Dedifferentiated amniotic fluid mesenchymal stem cell (primary cell): ENCODE data around the gene C6orf136.

Source experiments
- DNase-seq: peaks from one replicate; pipeline ENCODE4 v3.0.0-alpha.2; 2016; ENCODE audit errors: extremely low spot score

Gene C6orf136

DNA sequence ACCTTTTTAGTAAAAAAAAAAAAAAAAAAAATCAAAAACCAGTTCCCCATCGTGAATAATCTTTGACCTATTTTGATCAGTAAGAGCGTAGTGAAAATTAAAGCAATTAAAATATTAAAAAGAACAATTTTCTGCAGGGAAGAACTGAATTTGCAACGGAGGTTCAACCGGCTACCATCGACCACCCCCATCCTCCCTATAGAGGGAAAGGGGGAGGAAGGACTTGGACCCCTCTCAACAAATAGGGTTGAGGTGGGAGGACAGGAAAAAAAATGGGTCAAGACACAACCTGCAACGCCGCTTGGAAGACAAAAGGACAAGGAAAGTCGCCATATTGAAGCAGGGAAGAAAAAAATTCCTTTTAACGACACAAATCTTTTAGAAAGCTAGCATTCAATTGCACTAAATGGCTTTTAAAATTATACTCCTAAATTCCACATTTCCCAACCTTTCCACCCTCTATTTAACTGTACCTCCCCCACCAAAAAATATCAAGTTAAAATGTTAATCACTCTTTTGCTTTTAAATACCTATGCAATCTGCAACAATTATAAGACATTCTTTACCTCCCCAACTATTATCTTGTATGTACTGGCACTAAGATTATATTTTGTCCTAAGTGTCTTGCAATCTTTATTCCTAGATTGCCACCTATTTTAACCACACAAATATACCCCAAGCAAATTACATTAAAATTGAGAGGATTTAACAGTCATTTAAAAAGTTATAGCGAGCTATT, 31.5 kb upstream of the C6orf136 start:
- peak; percentile 40 for DNase-seq

- no peak for DNase-seq
Observed at GRCh38 chr6:30615958-30616810, 30.7 kb upstream of the C6orf136 start.

- peak; percentile 100 for DNase-seq
Observed at GRCh38 chr6:30616811-30617564, 29.9 kb upstream of the C6orf136 start, which contains the start of gene PPP1R10. TSS of gene PPP1R10 (minus strand) at chr6:30617243. CDS start at chr6:30609944, 7,299 bp downstream.

GRCh38 chr6:30617565-30618269, 29.2 kb upstream of the C6orf136 start, which contains the start of gene MRPS18B:
TSS of gene MRPS18B (plus strand) at chr6:30617840. CDS start at chr6:30617866, 26 bp downstream.
- DNase-seq = peak; percentile 98

- DNase-seq = no peak
Observed at GRCh38 chr6:30618270-30618797, 28.6 kb upstream of the C6orf136 start.

DNA sequence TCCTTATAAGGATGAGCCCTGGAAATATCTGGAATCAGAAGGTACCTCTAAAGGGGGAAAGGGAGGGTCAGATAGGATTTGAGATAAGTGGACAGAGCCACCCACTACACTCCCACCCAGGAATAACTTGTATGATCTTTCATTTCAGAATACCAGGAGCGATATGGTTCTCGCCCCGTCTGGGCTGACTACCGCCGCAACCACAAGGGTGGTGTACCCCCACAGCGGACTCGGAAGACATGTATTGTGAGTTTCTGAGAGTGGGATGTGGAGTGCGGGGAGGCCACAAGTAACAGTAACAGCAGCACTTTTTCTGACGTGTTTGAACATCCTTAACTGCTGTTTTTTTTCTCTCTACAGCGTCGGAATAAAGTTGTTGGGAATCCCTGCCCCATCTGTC, 27.4 kb upstream of the C6orf136 start:
- DNase-seq = no peak

DNA sequence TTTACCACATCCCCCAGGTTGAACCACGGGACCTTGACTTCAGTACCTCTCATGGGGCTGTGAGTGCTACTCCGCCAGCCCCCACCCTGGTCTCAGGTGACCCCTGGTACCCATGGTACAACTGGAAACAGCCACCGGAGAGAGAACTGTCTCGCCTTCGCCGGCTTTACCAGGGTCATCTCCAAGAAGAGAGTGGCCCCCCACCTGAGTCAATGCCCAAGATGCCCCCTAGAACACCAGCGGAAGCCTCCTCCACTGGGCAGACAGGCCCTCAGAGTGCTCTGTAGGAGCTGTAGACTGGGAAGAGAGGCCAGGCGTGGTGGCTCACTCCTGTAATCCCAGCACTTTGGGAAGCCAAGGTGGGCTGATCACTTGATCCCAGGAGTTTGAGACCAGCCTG, 21.4 kb upstream of the C6orf136 start:
- DNase-seq = no peak

GRCh38 chr6:30626484-30627366, 20.2 kb upstream of the C6orf136 start, which contains the start of gene ATAT1:
TSS of gene ATAT1 (plus strand) at chr6:30626874.
- DNase-seq = peak; percentile 77

GRCh38 chr6:30635834-30636233, 11.1 kb upstream of the C6orf136 start:
- no peak for DNase-seq

- no peak for DNase-seq
Observed at GRCh38 chr6:30640481-30640880, 6.5 kb upstream of the C6orf136 start.

- DNase-seq = no peak
Observed at GRCh38 chr6:30641048-30641447, 5.9 kb upstream of the C6orf136 start.

DNA sequence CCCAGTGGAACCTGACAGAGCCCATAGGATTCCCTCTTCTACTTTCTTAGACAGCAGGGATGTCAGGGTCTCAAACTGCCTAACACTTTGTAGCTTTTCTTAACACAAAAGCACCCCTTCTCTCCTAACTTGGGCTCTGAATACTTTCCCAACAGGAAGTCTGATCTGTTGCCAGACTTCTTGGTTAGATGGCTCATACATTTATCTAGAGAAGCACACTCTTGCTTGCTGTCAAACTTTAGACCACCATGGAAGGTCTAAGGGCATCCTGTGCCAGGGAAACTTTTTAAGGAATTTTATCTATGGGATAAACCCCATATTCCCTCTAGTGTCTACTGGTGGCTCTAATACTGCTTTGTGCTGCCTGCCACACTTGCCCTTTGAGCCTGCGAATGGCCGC, 3.3 kb upstream of the C6orf136 start:
- no peak for DNase-seq

GRCh38 chr6:30644769-30645168, 2.2 kb upstream of the C6orf136 start:
- DNase-seq = no peak

GRCh38 chr6:30645989-30646388, 944 bp upstream of the C6orf136 start:
- no peak for DNase-seq

- DNase-seq = peak; percentile 33
Observed at GRCh38 chr6:30647242-30648116, 546 bp downstream of the C6orf136 start.

DNA sequence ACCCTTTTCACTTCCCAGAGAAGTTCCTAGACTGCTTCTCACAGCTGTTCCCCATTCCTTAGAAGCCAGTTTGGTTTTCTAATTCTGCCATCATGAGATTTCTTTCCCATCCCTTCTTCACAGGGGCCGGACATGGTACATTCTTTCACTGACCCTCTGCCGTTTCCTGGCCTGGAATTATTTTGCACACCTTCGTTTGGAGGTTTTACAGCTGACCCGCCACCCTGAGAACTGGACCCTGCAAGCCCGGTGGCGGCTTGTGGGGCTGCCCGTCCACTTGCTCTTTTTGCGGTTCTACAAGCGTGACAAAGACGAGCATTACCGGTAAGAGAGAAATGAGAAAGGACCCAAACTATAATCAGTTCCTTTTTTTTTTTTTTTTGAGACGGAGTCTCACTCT, 4.2 kb downstream of the C6orf136 start:
- DNase-seq = no peak

DNA sequence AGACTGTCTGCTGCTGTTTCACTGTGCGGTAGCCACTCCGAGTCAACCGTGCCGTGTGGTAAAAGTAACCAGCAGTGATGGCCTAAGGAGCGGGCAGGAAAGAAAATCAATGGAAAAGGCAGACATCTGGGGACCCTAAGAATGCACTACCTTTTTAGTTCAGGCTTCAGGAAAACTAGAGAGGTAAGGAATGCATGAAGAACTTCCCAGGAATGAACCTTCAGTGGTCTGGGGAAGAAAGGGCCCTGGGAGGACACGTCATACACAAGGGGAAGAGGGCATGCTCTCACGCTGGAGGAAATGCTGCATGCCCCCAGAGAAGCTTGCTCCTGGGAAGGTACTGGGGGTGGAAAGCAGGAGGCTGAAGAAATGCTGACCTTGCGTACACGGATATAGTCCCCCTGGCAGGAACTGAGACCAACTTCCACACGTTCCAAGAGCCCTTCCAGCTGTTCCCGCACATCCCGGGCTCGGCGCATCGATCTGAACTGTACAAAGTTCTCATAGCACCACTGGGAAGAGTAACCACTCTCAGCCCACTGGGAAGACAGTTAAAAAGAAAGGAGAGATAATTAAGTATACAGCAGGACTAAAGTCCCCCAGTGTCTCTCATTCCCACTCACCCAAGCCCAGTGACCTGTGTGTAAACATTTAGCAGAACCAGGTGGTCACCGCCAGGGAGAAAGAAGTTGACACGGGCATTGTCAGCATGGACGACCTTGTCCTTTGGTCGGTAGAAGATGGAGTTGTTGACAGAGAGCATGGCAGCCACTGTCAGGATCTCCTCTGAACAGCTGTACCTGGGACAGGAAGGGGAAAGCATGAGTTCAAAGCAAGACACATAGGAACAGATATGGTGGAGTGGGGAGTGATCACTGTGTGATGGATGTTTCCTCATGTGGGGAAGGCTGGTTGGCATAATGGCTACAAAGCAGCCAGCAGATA, 8.1 kb downstream of the C6orf136 start:
- no peak for DNase-seq

DNA sequence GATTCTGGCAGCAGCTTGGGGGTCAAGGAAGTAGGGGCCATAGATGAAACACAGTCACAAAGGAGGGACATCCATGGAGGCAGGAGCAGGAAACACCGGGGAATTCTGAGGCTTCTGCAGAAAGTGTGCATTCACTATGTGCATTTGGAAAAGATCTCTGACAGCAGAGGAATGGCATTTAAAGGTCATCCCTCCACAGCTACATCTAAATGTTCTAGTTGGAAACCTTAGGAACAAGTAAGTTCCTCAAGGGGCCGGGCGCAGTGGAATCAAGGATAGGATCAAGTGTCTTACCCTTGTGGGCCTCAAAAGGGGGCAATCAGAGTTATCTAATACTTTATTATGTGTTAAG, 8.8 kb downstream of the C6orf136 start:
- no peak for DNase-seq
